ENCODE results near the gene RFNG. TPM values are rescaled to one million over a fixed set of nuclear protein-coding genes. Genes with fewer than 3 reads are reported as not detected.
"Not testable (repeated sequence)": the region's sequence is repeated elsewhere in the genome, so short reads cannot be mapped to it uniquely, and the experiment has no call there.

The RFNG gene
- total RNA-seq, 1 experiment from 2014 or later: 68.5 TPM

DNA sequence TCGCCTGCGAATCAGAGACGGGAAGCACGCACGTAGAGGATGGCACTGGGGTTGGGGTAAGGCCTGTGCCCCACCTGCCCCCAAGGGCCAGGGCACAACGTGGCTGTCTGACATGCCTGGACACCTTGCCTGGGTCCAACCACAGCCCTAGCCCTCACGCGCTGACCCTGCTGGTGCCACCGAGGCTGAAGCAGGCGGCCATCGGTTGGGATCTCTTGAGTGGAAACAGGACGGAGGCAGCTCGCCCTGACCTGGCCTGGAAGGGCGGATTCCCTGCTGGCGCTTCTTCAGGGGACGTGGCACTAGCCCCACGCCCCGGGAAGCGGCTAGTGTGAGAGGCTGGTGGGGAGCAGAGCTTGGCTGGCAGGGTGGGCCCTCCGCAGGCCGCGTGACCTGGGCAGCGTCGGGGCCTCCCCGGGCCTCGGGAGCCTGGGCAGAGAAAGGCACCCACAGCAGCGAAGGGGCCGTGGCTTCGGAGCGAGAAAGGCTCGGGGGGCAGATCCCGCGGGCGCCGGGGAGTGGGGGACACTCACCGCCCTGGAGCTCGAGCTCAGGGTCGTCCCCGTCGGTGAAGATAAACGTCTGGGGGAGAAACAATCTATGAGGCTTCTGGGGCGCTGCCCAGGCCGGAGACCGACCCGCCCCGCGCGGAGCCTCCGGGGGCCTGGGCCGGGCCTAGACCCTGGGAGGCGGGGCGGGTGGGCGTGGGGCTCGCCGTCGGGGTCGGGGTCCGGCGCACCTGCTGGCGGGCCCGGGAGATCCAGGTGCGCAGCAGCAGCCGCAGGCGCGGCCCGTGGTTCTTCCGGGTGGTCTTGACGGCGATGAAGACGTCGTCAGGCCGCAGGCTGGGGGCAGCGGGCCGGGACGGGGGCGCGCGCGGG is 610 bp downstream of the RFNG start:
- in situ Hi-C loops (cut with HindIII; ENCODE audit: low pct_unique_long_range_greater_than_20kb, low sequenced_read_pairs): no loop called here
- no peak for DNase-seq (ENCODE audit: low read depth)

DNA sequence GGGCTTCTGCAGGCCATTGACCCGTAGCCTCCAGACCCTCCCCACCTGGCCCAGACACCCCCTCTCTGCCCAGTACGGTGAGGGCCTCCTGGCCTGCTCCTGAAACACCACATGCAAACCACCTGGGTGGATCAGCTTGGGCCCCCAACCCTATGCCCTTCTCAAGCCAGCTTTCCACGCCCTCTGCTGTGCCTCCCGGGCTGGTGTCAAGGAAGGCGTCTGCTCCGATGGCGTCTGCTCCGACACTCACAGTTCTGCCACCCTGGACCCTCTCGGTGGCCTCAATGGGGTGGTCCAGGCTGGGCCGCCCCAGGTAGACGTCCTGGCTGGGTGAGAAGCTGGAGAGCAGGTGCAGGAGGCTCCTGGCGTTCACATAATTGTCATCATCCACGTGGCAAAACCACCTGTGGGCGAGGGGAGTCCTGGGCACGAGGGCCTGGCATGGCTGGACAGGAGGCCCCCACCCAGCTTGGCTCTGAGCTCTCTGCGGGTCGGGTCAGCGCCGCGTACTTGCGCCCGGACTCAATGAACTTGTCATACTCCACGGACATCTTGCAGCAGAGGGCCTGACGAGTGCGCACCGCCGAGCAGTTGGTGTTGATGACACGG is 1.4 kb downstream of the RFNG start:
- DNase-seq (ENCODE audit: low read depth): no peak
- in situ Hi-C loops (cut with HindIII; ENCODE audit: low pct_unique_long_range_greater_than_20kb, low sequenced_read_pairs): no loop called here

DNA sequence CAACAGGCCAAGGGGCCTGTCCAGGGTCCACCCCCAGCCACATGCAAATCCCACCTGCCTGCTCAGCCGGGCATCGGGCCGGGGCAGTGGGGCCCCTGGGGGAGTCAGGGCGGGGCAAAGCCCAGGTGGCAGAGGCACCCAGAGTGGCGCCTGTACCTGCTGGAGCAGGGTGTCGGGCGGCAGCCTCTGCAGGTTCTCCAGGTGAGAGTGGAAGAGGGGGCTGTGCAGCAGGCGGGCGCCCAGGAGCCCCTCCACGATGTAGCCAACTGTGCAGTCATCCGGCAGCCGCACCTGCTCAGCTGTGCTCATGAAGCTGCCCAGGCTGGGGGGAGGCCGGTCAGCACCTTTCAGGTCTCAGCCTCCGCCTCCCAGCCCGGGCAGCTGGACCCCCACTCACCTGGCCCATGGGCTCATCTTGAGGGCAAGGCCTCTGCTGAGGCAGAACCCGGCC is 2.1 kb downstream of the RFNG start:
- in situ Hi-C loops (cut with HindIII; ENCODE audit: low pct_unique_long_range_greater_than_20kb, low sequenced_read_pairs): no loop called here

DNA sequence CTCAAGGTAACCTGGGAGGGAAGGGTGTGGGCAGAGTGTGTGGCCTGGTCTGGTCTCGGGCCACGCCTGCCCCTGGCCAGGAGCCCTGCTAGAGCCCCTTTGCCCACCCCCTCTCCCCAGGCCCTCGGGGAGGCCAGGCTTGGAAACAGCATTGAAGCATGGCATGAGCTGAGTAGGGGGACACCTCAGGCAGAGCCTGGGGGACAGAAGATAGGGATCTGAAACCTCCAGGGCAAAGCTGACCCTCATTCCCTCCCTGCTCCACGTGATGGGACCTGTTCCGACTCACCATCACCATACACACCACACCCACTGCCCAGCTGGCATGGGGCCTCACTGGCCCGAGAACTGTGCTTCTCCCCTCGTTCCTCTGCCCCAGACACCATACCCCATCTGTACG is 2.5 kb downstream of the RFNG start:
- in situ Hi-C loops (cut with HindIII; ENCODE audit: low pct_unique_long_range_greater_than_20kb, low sequenced_read_pairs): no loop called here
- no peak for DNase-seq (ENCODE audit: low read depth)

More for the DNA sequence above, 2.1 kb downstream of the RFNG start:
- DNase-seq (ENCODE audit: low read depth): no peak

DNA sequence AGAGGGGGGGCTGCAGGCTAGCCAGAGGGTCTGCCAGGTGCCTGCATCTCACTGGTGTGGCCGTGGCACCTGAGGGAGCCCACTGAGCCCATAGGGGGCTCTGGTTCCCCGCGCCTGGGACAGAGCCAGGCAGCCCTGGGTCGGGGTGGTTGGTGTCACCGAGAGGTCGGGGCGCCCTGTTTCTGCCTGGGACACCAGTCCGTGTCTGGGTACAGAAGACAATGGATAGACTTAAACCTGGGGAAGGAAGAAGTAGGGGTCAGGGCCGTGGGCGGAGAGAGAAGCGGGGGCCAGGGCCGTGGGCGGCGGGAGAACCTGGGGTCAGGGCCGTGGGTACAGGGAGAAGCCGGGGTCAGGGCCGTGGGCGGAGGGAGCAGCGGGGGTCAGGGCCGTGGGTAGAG is 3.0 kb downstream of the RFNG start:
- in situ Hi-C loops (cut with HindIII; ENCODE audit: low pct_unique_long_range_greater_than_20kb, low sequenced_read_pairs): no loop called here
- no peak for DNase-seq (ENCODE audit: low read depth)

DNA sequence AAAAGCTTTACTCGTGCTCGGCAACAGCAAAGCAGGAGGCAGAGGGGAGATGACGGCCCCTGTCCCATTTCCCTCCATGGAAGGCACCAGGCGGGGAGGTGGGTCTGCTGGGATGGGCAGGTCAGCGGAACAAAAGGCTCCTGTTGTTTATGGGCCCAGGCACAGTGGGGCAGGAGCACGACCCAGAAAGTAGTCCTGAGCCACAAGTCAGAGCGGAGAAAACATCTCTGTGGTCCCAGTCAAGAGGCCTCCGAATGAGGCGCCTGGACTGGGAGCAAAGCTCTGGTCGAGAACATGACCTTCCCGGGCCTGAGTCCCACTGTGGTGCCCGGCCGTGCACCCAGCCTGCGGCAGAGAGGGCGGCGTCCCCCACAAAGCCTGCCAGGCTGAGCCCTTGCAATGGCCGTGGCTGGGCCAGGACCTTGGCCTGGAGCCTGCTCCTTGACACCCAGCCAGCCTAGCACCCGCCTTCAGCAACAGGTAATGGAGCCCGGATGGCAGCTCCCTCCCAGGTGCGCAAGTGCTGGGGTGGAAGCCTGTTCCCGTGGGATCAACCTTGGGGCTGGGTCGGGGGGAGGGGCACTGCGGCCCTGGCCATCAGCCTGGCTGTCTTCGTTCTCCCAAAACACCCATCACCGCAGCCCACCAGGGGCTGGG is 3.6 kb downstream of the RFNG start:
- in situ Hi-C loops (cut with HindIII; ENCODE audit: low pct_unique_long_range_greater_than_20kb, low sequenced_read_pairs): no loop called here
- no peak for DNase-seq (ENCODE audit: low read depth)

DNA sequence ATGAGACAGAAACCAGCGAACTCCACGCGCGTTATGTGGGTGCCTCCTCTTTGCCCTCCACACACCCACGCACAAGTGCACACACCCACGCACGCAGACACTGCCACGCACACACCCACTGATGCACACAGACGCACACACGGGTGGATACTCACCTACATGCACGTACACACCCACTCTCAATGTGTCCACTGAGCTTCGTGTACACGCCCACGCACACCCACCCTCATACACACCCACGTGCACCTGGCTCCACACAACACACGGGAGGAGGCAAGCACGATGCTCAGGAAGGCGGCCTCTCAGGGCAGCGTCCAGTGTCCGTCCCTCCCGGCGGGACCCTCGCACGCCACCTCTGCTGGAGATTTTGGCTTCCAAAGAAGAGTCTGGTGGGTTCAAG is 4.2 kb downstream of the RFNG start:
- DNase-seq (ENCODE audit: low read depth): no peak
- in situ Hi-C loops (cut with HindIII; ENCODE audit: low pct_unique_long_range_greater_than_20kb, low sequenced_read_pairs): no loop called here

DNA sequence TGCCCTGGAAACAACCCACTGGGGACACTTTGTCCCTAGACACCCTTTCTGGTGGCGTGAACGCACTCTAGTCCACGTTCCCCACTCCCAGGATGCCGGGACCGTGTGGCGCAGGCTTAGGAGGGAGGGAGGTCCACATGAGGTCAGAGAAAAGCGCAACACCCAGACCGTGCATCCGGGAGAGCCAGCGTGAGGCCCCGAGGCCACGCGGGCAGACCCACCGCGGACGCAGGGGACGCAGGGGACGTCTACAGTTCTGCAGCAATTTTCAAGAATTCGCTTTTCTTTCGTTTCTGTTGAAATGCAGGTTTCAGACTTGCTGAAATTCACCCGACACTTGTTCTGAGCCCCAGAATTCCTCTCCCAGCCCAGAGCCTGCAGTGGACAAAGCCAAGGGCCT is 4.7 kb downstream of the RFNG start:
- no peak for DNase-seq (ENCODE audit: low read depth)
- in situ Hi-C loops (cut with HindIII; ENCODE audit: low pct_unique_long_range_greater_than_20kb, low sequenced_read_pairs): no loop called here

DNA sequence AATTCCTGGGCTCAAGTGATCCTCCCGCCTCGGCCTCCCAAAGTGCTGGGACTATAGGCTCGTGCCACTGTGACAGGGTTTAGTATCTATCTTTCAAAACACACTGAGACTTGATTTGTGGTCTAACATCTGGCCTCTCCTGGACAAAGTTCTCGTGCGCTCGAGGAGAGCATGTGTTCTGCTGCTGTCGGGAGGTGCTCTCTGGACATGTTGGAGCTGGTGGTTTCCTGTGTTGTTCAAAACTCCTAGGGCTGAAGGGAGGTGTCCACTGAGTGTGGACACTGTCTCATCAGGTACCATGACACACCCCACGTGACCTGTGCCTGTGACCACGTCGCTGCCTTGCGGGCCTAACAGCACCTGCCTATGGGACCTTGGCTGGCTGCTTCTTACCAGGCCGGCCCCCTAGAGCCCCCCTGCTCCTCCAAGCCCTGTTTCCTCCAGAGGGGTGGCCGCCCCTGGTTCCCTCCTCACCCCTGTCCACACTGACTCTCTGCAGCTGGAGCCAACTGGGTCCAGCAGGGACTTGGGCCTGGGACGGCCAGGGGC is 5.6 kb downstream of the RFNG start:
- DNase-seq (ENCODE audit: low read depth): no peak
- in situ Hi-C loops (cut with HindIII; ENCODE audit: low pct_unique_long_range_greater_than_20kb, low sequenced_read_pairs): no loop called here

DNA sequence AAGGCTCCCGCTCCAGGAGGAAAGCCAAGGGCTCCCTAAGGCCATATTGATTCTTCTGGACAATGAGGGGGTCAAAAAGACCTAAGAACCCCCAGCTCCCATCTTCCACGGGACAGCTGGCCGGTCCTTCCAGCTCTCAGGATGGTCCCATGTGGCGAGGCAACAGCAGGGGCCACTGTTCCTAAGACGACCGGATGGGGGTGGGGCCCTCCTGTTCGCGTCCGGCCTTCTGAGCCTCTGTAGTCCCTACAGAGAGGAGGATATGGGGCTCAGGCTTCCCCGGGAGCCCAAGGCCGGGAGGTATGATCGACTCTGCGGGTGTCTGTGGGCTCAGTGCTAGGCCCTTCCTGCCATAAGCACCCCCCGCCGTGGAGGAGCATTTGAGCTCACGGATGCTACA is 8.1 kb downstream of the RFNG start:
- no peak for DNase-seq (ENCODE audit: low read depth)
- in situ Hi-C loops (cut with HindIII; ENCODE audit: low pct_unique_long_range_greater_than_20kb, low sequenced_read_pairs): no loop called here

DNA sequence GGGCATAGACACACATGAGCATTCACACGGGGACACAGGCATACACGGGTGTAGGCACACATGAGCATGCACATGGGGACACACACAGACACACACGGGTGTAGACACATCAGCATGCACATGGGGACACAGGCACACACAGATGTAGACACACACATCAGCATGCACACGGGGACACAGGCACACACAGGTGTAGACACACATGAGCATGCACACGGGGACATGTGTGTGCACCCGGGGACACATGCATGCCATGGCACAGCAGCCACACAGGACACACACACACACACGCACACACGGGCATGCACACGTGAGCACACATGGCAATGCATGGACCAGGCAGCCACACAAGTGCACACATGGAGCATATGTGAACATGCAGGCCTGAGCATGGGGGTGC is 9.0 kb downstream of the RFNG start:
- DNase-seq (ENCODE audit: low read depth): no peak
- in situ Hi-C loops (cut with HindIII; ENCODE audit: low pct_unique_long_range_greater_than_20kb, low sequenced_read_pairs): no loop called here

DNA sequence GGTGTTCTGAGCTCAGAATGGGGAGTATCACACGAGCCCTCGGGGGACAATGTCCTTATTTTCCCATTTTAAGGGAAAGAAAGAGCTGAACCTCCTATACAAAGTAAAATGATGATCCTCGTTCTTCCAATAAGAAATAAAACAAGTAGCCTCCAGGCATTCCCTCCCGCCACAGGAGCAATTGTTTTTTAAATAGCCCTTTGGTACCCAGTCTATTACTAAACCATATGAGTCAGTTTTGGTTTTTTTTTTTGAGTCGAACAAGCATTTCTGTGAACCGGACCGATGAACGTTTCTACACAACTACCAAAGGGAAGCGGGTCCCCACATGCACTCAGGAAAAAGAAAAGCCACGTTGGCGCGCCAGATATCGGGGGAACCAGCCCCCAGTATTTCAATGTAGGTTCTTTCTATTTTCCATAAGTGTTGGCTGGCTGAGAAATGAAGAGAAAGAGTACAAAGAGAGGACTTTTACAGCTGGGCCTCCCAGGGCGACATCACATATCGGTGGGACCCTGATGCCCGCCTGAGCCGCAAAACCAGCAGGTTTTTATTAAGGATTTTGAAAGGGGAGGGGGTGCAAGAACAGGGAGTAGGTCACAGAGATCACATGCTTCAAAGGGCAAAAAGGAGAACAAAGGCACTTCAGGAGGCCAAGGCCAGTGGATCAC is 10.3 kb downstream of the RFNG start:
- in situ Hi-C loops (cut with HindIII; ENCODE audit: low pct_unique_long_range_greater_than_20kb, low sequenced_read_pairs): no loop called here
- DNase-seq (ENCODE audit: low read depth): no peak

DNA sequence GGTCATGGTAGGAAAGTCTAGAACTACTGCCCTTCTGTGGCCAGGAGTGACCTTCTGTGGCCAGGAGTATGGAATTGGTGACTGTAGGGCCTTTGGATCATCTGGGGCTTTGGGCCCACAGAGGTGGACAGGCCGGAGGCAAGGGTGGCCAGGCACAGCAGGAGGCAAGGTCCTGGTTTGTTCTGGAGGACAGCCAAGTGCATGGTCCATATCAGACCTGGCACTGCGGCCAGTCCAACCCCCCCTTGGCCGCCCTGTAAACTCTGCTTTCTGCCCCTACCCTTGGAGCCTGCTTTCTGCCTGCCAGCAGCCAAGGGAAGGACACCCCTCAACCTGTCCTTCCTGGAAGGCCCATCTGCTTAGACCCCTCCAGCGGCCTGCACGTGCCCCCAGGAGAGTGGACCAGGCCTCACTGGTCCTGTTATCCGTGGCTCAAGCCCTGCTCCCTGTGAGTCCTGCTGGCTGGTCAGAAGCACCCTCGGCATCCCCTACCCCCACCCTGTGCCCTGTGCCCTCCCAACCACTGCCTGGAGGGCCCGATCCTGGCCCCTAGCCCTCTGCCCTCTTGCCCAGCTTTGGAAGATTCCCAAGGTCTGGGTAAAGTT is 11.8 kb downstream of the RFNG start:
- in situ Hi-C loops (cut with HindIII; ENCODE audit: low pct_unique_long_range_greater_than_20kb, low sequenced_read_pairs): no loop called here
- DNase-seq (ENCODE audit: low read depth): no peak

DNA sequence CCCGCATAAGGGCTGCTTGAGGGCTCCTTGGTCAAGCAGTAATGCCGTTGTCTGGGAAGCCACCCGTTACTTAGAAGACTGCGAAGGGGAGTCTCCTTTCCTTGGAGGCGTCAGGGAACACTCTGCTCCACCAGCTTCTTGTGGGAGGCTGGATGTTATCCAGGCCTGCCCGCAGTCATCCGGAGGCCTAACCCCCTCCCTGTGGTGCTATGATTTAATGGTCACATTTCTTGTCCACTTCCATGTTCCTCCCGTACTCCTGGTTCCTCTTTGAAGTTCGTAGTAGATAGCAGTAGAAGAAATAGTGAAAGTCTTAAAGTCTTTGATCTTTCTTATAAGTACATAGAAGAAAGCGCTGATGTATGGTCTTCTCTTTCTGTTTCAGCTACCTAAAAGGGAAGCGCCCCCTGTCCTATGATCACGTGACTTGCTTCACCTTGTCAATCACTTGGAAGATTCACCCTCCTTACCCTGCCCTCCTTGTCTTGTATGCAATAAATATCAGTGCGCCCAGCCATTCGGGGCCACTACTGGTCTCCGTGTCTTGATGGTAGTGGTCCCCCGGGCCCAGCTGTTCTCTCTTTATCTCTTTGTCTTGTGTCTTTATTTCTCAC is 12.7 kb downstream of the RFNG start:
- DNase-seq (ENCODE audit: low read depth); in situ Hi-C loops (cut with HindIII; ENCODE audit: low pct_unique_long_range_greater_than_20kb, low sequenced_read_pairs): not testable (repeated sequence)

DNA sequence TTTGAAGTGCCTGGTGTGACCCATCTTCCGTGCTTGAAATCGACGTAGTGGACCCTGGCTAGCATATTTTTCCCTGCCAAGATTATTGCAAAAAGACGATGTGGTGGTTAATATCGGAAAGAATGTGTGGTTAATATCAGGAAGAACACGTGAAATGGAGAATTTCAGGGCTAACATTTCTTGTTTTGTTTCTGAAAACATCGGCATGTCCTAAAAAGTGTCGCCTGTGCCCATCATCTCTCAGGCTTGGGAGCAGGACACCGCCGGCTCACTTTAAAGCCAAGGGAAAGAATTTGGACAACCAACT is 13.8 kb downstream of the RFNG start:
- DNase-seq (ENCODE audit: low read depth): no peak
- in situ Hi-C loops (cut with HindIII; ENCODE audit: low pct_unique_long_range_greater_than_20kb, low sequenced_read_pairs): no loop called here

DNA sequence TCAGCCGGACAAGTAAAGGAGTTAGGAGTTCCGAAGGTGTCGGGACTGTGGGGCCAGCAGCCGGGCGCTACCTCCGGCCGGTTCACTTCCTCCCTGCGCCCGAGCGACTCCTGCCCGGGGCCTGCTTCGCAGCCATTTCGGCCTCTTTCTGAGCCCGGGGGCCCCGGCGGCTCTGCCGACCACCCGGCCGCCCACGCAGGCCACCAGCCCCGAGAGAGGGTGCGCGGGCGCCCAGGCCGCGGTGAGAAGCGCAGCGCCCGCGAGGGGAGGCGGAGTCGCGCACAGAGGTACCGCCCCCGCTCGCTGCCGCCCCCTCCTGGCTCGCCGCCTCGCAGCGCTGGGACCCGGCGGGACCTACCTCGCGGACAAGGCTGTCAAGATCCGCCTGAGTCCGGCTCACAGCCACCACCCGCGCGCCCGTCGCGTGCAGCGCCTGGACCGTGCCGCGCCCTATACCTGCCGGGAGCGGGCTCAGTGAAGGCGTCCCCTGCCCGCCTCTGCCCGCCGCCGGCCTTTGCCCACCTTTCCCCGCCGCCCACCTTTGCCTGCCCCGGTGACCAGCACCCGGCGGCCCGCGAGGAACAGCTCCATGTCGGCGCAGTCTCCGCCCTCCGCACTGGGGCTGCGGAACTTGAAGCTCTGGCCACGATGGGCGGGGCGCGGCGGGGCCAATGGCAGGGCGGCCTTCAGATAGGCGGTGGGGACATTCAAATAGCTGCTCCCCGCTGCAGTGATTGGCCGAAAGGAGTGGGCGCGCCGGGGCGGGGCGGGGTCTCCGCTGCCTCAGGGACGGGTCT is 14.3 kb downstream of the RFNG start, which contains the start of gene DCXR:
Gene DCXR, minus strand, starts transcription at position 606 of the 797 bp plus-strand sequence. Its CDS starts 15 bp downstream, at position 591.
- DNase-seq (ENCODE audit: low read depth): peak; percentile 94
- in situ Hi-C loops (cut with HindIII; ENCODE audit: low pct_unique_long_range_greater_than_20kb, low sequenced_read_pairs): no loop called here

DNA sequence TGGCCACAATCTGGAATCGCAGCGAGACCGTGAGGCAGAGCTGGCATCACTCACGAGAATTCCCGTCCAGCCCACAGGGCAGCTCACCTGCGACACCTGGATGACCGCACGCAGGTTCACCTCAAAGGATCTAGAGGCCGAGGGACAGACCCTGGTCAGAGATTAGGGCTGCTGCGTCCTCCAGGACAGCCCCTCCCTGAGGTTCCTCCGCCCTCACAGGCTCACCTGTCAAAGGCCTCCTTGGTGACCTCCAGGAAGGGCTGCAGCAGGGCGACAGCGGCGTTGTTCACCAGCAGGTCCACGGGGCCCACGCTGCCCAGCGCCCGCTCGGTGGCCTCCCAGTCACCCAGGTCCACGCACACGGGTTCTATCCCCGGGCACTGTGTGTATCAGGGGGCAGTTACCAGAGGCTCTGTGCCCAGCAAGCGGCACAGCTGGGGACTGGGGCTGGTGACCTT is 14.9 kb downstream of the RFNG start:
- in situ Hi-C loops (cut with HindIII; ENCODE audit: low pct_unique_long_range_greater_than_20kb, low sequenced_read_pairs): no loop called here
- DNase-seq (ENCODE audit: low read depth): no peak
